ENCODE data around the gene RAD51AP1. TPM values are rescaled to one million over a fixed set of nuclear protein-coding genes. Genes with fewer than 3 reads are reported as not detected.
"Not testable (repeated sequence)": the region's sequence is repeated elsewhere in the genome, so short reads cannot be mapped to it uniquely, and the experiment has no call there.

RAD51AP1 gene
- total RNA-seq, 2 donors from 2014 or later = 0.26 to 0.33 TPM

DNA sequence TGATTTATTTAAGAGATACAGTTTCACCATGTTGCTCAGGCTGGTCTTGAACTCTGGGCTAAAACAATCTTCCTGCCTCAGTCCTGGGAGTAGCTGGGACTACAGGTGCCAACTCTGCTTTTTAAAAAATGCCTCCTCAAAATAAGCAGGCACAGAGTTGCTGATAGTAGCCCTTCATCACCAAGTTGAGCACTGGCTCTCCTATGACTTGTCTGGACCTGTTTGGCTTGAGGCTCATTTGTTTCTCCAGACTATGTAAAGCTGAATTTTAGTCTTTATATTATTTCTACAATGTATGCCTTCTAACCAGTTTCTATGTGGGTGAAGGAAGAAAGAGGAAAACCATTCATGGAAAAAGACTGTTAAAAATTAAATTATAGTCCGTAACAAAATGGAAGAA is 39.5 kb upstream of the RAD51AP1 start:
- H3K4me3 ChIP-seq = no peak overlapping the region
- no peaks in the 10 kb centered on the region for H3K4me1 ChIP-seq
- no peak overlapping the region for H3K27ac ChIP-seq
- no peak for ATAC-seq
- no peaks in the 10 kb centered on the region for H3K9me3 ChIP-seq
- DNase-seq = no peak
- 89 to 100% methylated on average over 1 of the region's 1 CpG for WGBS, 2 donors
- H3K27me3 ChIP-seq = no peaks in the 10 kb centered on the region
- intact Hi-C loops (cut with DNase I) = no loop called here
- no peaks in the 10 kb centered on the region for H3K36me3 ChIP-seq (replicated peaks in 1 of 2; ENCODE audit: insufficient read depth in 1 of 2, low read depth in 2 of 2)
- TF ChIP-seq, protein P1, sequence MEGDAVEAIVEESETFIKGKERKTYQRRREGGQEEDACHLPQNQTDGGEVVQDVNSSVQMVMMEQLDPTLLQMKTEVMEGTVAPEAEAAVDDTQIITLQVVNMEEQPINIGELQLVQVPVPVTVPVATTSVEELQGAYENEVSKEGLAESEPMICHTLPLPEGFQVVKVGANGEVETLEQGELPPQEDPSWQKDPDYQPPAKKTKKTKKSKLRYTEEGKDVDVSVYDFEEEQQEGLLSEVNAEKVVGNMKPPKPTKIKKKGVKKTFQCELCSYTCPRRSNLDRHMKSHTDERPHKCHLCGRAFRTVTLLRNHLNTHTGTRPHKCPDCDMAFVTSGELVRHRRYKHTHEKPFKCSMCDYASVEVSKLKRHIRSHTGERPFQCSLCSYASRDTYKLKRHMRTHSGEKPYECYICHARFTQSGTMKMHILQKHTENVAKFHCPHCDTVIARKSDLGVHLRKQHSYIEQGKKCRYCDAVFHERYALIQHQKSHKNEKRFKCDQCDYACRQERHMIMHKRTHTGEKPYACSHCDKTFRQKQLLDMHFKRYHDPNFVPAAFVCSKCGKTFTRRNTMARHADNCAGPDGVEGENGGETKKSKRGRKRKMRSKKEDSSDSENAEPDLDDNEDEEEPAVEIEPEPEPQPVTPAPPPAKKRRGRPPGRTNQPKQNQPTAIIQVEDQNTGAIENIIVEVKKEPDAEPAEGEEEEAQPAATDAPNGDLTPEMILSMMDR (IDR thresholded peaks at IDR 0.05) = no peak
- TF ChIP-seq POLR2A (IDR thresholded peaks at IDR 0.05) = no peak

DNA sequence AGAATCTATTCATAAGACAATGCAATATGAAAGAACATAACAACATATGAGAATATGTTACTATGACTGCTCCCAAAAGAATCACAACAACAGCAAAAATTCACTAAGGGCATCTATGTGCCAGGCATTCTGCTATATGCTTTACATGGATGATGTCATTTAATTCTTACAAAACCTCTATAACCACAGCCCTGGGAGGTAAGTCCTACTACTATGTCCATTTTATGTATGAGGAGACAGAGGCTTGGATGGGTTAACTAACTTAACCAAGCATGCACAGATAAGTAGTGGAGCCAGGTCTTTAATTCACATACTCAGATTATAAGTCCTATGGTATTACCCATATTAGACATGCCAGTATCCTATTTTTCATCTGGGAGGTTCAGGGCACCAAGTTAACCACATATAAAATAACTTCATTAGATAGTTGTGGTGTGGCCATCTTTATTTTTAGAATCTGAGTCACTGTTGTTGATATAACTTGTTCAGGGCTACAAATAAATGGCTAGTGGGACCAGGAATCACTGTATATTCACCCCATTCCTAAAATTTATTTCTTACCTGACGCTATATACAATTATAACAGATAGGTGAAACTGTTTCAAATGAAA is 33.2 kb upstream of the RAD51AP1 start:
- intact Hi-C loops (cut with DNase I) = no loop called here
- Histone ChIP-seq H3K36me3 (replicated peaks in 1 of 2; ENCODE audit: insufficient read depth in 1 of 2, low read depth in 2 of 2) (no peaks in the 10 kb centered on the region), H3K27ac (no peak overlapping the region), H3K4me1 (no peaks in the 10 kb centered on the region), H3K27me3 (no peaks in the 10 kb centered on the region), H3K4me3 (no peak overlapping the region), H3K9me3 (no peaks in the 10 kb centered on the region)
- TF ChIP-seq POLR2A (IDR thresholded peaks at IDR 0.05) = no peak
- ATAC-seq (no peak), DNase-seq (no peak)
- WGBS, 2 donors = 95 to 100% methylated on average over 1 of the region's 1 CpG

DNA sequence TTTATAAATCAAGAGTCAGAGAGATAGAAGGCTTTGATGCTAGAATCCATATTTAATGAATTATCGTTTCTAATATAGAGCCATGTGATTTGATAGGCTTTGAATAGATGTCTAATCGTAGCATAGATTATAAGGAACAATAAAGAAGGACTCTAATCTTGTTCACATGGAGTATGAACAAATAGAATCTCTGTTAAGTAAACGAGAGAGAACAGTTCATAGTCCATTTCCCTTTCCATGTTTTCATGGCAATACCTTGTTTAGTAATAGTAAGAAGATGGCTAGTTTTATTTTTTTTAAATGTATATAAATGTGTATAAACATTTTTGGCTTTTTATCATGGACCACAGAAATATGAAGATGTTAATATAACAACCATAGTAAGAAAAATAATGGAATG is 32.3 kb upstream of the RAD51AP1 start:
- no peak overlapping the region for H3K4me3 ChIP-seq
- intact Hi-C loops (cut with DNase I) = no loop called here
- ATAC-seq = no peak
- WGBS, 2 donors = 29 to 33% methylated on average over 3 of the region's 3 CpGs
- no peaks in the 10 kb centered on the region for H3K9me3 ChIP-seq
- no peaks in the 10 kb centered on the region for H3K4me1 ChIP-seq
- no peaks in the 10 kb centered on the region for H3K27me3 ChIP-seq
- H3K27ac ChIP-seq = no peak overlapping the region
- no peak for TF ChIP-seq POLR2A (IDR thresholded peaks at IDR 0.05)
- TF ChIP-seq, protein P1 (IDR thresholded peaks at IDR 0.05) = no peak
- no peaks in the 10 kb centered on the region for H3K36me3 ChIP-seq (replicated peaks in 1 of 2; ENCODE audit: insufficient read depth in 1 of 2, low read depth in 2 of 2)
- no peak for DNase-seq

DNA sequence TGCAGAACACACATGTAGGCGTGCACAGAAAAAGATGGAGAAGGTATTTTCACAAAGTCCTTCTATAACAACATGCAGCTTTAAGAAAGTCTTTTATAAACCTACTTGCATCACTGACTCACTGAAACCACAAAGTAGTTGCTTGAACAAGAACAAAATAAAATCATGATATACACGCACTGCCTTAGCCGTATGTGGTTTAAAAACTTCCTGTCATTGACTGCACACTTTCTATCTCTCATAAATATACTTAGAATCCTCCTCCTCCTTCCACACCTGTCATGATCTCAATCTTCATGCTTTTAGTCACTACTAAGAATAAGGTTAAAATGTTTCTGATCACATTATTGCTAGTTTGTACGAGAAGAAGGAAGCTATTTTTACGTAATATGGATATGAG is 31.8 kb upstream of the RAD51AP1 start:
- no peak for TF ChIP-seq POLR2A (IDR thresholded peaks at IDR 0.05)
- TF ChIP-seq, protein P1 (IDR thresholded peaks at IDR 0.05) = no peak
- no peaks in the 10 kb centered on the region for H3K36me3 ChIP-seq (replicated peaks in 1 of 2; ENCODE audit: insufficient read depth in 1 of 2, low read depth in 2 of 2)
- no peaks in the 10 kb centered on the region for H3K27me3 ChIP-seq
- WGBS, 2 donors = 90 to 91% methylated on average over 5 of the region's 5 CpGs
- intact Hi-C loops (cut with DNase I) = no loop called here
- no peaks in the 10 kb centered on the region for H3K4me1 ChIP-seq
- no peak overlapping the region for H3K4me3 ChIP-seq
- ATAC-seq (no peak), DNase-seq (no peak)
- H3K27ac ChIP-seq = no peak overlapping the region
- H3K9me3 ChIP-seq = no peaks in the 10 kb centered on the region

DNA sequence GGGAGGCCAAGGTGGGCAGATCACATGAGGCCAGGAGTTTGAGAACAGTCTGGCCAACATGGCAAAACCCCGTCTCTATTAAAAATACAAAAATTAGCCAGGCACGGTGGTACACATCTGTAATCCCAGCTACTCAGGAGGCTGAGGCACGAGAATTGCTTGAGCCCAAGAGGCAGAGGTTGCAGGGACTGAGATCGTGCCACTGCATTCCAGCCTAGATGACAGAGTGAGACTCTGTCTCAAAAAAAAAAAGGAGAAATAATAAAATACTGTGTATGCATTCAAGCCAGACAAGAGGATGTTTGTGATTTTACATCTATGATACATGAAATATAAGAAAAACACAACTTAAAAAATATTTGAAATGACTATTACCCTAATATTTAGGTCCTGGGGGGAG is 30.2 kb upstream of the RAD51AP1 start:
- 92 to 96% methylated on average over 4 of the region's 4 CpGs for WGBS, 2 donors
- DNase-seq; H3K36me3 ChIP-seq (replicated peaks in 1 of 2; ENCODE audit: insufficient read depth in 1 of 2, low read depth in 2 of 2); ATAC-seq; H3K4me1 ChIP-seq; H3K9me3 ChIP-seq; H3K27me3 ChIP-seq; H3K27ac ChIP-seq; H3K4me3 ChIP-seq; intact Hi-C loops (cut with DNase I): not testable (repeated sequence)

DNA sequence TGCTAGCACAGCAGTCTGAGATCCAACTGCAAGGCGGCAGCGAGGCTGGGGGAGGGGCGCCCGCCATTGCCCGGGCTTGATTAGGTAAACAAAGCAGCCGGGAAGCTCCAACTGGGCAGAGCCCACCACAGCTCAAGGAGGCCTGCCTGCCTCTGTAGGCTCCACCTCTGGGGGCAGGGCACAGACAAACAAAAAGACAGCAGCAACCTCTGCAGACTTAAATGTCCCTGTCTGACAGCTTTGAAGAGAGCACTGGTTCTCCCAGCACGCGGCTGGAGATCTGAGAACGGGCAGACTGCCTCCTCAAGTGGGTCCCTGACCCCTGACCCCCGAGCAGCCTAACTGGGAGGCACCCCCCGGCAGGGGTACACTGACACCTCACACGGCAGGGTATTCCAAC is 29.4 kb upstream of the RAD51AP1 start:
- H3K4me3 ChIP-seq; intact Hi-C loops (cut with DNase I); H3K27me3 ChIP-seq; H3K27ac ChIP-seq; H3K4me1 ChIP-seq; H3K36me3 ChIP-seq (replicated peaks in 1 of 2; ENCODE audit: insufficient read depth in 1 of 2, low read depth in 2 of 2); ATAC-seq; H3K9me3 ChIP-seq; DNase-seq: not testable (repeated sequence)
- 74 to 82% methylated on average over 3 to 5 of the region's 12 CpGs for WGBS, 2 donors

All from body of pancreas (tissue), 4 donors.